Astrocyte of the hippocampus (primary cell): Measurements from ENCODE around the gene ZDHHC11.
"Not testable (repeated sequence)": the region's sequence is repeated elsewhere in the genome, so short reads cannot be mapped to it uniquely, and the experiment has no call there.

Experiments used
- DNase-seq: peaks from one replicate; pipeline ENCODE4 v3.0.0; 2011; ENCODE audit warnings: low read depth, low spot score

ZDHHC11 gene

GRCh38 chr5:859798-860296, 9.1 kb upstream of the ZDHHC11 start:
- no peak for DNase-seq

- no peak for DNase-seq
These were observed 8.6 kb upstream of the ZDHHC11 start for GRCh38 chr5:859391-859790.

- no peak for DNase-seq
These were observed 7.9 kb upstream of the ZDHHC11 start for GRCh38 chr5:858726-859125.

GRCh38 chr5:856531-857425, 6.0 kb upstream of the ZDHHC11 start:
- DNase-seq: no peak

GRCh38 chr5:855771-856530, 5.2 kb upstream of the ZDHHC11 start:
- no peak for DNase-seq

- no peak for DNase-seq
These were observed 4.4 kb upstream of the ZDHHC11 start for GRCh38 chr5:854966-855743.

- DNase-seq: no peak
These were observed 3.4 kb upstream of the ZDHHC11 start for GRCh38 chr5:854217-854616.

GRCh38 chr5:853416-854090, 2.8 kb upstream of the ZDHHC11 start:
- DNase-seq: not testable (repeated sequence)

GRCh38 chr5:852431-853401, 1.9 kb upstream of the ZDHHC11 start:
- no peak for DNase-seq

GRCh38 chr5:852018-852417, 1.2 kb upstream of the ZDHHC11 start:
- no peak for DNase-seq

GRCh38 chr5:851553-851952, 767 bp upstream of the ZDHHC11 start:
- DNase-seq: no peak

- DNase-seq: no peak
These were observed 290 bp upstream of the ZDHHC11 start for GRCh38 chr5:851076-851475.

GRCh38 chr5:849651-850301, 1.0 kb downstream of the ZDHHC11 start:
- DNase-seq: peak; percentile 35

GRCh38 chr5:848671-849111, 2.1 kb downstream of the ZDHHC11 start:
- DNase-seq: no peak

- DNase-seq: not testable (repeated sequence)
These were observed 3.0 kb downstream of the ZDHHC11 start for GRCh38 chr5:847736-848135.

- not testable (repeated sequence) for DNase-seq
These were observed 3.6 kb downstream of the ZDHHC11 start for GRCh38 chr5:847212-847611.

- DNase-seq: not testable (repeated sequence)
These were observed 4.1 kb downstream of the ZDHHC11 start for GRCh38 chr5:846602-847091.

GRCh38 chr5:845676-846601, 4.8 kb downstream of the ZDHHC11 start:
- not testable (repeated sequence) for DNase-seq
